Ishikawa (cell line): ENCODE measurements around the gene RPS3.

Source experiments
- TAF1 ChIP-seq: IDR thresholded peaks from 2 replicates; pipeline ENCODE4 v1.6.1; 2012; ENCODE audit warnings: low read depth, mild to moderate bottlenecking
- TF ChIP-seq, protein P1 (sequence below): IDR thresholded peaks from 2 replicates; pipeline ENCODE4 v1.6.1; 2012

DNA sequence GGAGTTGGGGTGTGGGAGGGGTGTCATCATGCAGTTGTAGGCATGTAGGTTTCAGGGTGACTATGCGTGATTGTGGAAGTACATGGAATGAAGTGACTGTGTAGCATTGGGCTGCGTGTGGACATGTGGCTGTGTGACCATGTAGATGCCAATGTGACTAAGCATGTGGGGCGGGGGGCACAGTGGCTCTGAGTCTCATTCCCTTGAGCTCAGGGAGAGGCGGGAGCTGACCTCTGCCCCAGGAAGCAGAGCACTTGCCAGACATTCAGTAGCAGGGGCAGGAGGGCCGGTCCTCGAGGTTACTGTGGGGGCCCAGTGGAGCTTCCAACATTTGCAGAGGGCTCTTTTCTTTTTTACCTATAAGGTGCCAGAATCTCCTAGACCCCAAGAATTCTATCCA, 34.1 kb downstream of the RPS3 start:
- TF ChIP-seq, protein P1, sequence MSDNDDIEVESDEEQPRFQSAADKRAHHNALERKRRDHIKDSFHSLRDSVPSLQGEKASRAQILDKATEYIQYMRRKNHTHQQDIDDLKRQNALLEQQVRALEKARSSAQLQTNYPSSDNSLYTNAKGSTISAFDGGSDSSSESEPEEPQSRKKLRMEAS = no peak
- TF ChIP-seq TAF1 = no peak
